HG02852 (cell line): ENCODE measurements around the gene MAP3K14.
"Not testable (repeated sequence)": the region's sequence is repeated elsewhere in the genome, so short reads cannot be mapped to it uniquely, and the experiment has no call there.

ENCODE experiments used
- ATAC-seq: cut with Tn5 transposase; IDR thresholded peaks from one replicate; pipeline ENCODE4 v1.9.1; 2021; ENCODE audit warnings: mild to moderate bottlenecking, moderate library complexity; ENCODE audit not compliant: unreplicated experiment

The MAP3K14 gene

GRCh38 chr17:45316434-45317110, at the start of gene MAP3K14:
Gene MAP3K14 (minus strand): TSS chr17:45317020. CDS start chr17:45290745, 26,275 bp downstream.
- ATAC-seq = no peak

DNA sequence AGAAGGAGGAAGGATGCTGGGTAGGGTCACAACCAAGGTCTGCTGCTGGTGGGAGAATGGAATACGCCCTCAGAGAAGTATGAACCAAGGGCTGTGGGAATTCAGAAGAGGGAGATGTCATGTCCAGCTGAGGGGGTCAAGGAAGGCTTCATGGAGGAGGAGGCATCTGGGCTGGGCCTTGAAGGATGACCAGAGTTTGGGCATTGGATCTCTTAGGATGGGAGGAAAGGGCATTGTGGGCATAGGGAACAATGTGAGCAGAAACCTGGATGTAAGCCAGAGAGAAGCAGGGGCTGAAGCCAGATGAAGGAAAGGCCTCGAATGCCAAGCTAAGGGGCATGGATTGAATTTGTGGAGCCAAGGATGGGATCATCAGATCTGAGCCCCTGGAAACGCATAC, 49.2 kb upstream of the MAP3K14 start:
- no peak for ATAC-seq

GRCh38 chr17:45364531-45365390, 47.9 kb upstream of the MAP3K14 start:
- ATAC-seq = no peak

- no peak for ATAC-seq
Measured at GRCh38 chr17:45363498-45363897, 46.7 kb upstream of the MAP3K14 start.

DNA sequence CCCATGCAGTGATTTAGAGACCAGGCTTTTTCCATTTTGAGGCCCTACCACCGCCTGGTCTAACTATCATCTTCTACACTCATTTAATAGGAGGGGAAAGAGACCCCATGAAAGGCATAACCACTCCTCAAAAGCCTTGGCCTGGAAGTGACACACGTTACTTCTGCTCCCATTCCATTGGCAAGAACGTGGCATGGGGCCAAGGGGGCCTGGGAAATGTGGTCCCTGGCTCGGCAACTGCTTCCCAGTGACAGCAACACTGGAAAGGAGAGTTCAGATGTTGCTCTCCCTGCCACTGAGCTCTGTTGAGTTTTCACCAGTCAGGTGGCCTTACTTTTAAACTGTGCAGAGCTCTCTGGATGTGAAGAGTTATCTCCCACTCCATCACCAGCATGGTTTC, 45.2 kb upstream of the MAP3K14 start:
- ATAC-seq = no peak

GRCh38 chr17:45361451-45361850, 44.6 kb upstream of the MAP3K14 start:
- ATAC-seq = no peak

DNA sequence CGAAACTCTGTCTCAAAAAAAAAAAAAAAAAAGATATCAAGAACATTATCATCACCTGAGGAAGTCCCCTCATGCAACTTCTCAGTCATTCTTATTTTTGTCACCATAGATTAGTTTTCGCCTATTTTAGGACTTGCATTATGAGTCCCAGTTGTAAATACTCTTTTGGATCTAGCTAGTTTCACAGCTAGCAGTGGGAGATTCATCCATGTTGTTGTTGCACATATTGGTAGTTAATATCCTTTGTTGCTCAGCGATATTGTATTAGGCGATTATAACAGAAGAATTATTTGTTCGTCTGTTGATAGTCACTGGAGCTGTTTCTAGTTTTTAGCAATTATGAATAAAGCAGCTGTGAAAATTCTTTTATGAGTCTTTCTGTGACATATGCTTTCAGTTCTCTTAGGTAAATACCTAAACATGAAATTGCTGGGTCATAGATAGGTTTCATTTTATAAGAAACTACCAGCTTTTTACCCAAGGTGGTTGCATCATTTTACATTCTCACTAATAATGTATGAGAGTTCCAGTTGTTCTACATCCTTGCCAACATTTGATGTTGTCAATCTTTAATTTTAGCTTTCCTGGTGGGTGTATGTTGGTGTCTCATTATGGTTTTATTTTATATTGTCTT, 40.7 kb upstream of the MAP3K14 start:
- ATAC-seq = no peak

- no peak for ATAC-seq
Measured at GRCh38 chr17:45355087-45355486, 38.3 kb upstream of the MAP3K14 start.

- no peak for ATAC-seq
Measured at GRCh38 chr17:45353043-45353442, 36.2 kb upstream of the MAP3K14 start.

- ATAC-seq = no peak
Measured at GRCh38 chr17:45351831-45352230, 35.0 kb upstream of the MAP3K14 start.

- ATAC-seq = no peak
Measured at GRCh38 chr17:45347444-45347843, 30.6 kb upstream of the MAP3K14 start.

DNA sequence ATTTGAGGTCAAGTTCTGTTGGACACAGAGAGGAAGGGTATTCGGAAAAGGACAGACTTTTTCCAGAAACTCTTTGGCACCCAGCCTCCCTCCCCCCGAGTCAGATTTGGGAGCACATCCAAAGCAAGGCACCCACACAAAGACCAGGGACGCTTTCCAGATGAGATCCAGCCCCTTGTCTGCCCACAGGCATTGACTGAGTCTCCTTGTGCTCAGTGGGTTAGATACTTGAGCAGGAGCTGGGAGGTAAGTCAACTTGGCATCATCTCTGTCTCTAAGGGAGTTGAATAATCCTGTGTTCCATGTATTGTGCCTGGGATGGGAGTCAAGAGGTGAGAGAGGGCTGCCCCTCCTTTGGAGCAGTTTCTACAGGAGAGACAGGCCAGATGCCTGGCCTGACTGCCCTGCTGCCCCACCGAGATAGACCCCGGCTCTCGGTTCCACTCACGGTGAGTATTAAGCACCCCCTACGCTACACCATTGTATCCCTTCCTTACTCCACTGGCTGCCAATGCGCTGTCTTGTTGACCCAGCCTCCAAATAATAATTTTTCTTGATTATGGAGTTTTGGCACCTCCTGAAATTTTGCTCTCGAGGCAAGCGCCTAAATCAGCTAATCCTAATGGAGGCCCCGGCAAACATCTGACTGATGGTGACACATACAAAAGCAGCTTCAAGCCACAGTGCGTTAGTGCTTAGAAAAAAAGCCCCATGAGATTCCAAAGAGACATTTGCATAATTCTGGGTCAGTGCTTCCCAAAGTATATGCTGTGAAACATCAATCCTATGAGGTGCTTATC, 29.6 kb upstream of the MAP3K14 start:
- no peak for ATAC-seq

GRCh38 chr17:45345554-45346215, 28.9 kb upstream of the MAP3K14 start:
- no peak for ATAC-seq

- ATAC-seq = no peak
Measured at GRCh38 chr17:45345246-45345553, 28.4 kb upstream of the MAP3K14 start.

GRCh38 chr17:45343967-45344664, 27.3 kb upstream of the MAP3K14 start:
- ATAC-seq = not testable (repeated sequence)

DNA sequence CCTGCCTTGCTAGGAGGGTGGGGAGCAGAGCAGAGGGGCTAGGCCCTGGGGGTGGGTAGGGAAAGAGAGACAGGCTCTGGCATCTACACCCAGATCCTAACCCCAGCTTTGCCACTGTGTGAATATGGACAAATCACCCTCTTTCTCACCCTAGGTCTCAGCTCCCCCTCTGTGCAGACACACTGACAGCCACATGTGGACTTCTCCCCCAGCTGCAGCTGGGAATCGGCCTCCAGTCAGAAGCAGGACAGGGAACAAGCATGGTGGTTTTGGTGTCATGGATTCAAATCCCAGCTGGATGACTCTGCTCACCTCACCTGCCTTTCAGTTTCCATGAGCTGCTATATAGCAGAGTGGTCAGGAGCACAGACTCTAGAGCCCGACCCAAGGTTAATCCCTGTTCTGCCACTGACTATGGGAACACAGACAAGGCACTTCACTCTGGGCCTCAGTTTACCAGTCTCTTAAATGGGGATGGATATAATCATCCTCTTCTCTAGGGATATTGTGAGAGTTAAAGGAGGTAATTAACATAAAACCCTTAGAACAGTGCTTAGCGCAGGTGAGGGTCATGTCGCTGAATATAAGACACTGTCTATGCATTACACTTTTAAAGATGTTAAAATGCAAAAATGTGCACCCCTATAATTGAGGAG, 26.2 kb upstream of the MAP3K14 start:
- ATAC-seq = no peak

DNA sequence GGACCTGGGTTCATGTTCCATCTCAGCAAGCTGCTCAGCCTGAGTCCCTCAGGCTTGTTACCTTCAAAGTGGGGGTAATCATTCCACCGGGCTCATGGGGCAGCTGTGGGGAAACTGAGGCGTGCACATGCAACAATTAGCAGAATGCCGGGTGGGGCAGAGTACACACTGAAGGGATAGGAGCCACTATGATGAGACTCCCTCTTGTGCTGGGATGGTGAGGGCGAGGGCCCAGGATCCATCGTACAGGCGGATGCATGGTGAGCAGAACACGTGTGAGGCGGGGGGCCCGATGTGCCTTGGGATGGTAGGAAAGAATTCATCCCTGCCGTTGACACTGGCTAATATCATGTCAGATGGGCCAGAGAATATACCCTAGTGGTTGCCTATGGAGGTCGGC, 25.5 kb upstream of the MAP3K14 start:
- ATAC-seq = no peak

GRCh38 chr17:45341533-45342158, 24.8 kb upstream of the MAP3K14 start:
- ATAC-seq = no peak
